Measurements from ENCODE around the gene RPL22L1.

DNA sequence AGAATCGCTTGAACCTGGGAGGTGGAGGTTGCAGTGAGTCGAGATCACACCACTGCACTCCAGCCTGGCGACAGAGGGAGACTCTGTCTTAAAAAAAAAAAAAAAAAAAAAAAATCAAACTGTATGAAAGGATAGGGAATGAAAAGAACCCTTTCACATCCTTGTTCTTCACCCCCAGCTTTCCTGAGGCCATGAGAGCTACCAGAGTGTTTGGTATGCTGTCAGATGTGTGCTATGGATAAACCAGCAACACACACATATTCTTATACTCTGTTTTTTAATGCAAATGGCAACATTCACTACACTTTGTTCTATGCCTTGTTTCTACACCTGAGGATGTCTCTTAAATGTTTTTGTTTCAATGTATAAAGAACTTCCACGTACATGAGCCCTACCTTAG is 33.5 kb downstream of the RPL22L1 start:
- TF ChIP-seq, protein P1, sequence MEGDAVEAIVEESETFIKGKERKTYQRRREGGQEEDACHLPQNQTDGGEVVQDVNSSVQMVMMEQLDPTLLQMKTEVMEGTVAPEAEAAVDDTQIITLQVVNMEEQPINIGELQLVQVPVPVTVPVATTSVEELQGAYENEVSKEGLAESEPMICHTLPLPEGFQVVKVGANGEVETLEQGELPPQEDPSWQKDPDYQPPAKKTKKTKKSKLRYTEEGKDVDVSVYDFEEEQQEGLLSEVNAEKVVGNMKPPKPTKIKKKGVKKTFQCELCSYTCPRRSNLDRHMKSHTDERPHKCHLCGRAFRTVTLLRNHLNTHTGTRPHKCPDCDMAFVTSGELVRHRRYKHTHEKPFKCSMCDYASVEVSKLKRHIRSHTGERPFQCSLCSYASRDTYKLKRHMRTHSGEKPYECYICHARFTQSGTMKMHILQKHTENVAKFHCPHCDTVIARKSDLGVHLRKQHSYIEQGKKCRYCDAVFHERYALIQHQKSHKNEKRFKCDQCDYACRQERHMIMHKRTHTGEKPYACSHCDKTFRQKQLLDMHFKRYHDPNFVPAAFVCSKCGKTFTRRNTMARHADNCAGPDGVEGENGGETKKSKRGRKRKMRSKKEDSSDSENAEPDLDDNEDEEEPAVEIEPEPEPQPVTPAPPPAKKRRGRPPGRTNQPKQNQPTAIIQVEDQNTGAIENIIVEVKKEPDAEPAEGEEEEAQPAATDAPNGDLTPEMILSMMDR (IDR thresholded peaks at IDR 0.05; ENCODE audit: poor library complexity), result no peak
- TF ChIP-seq EZH2 (IDR thresholded peaks at IDR 0.05; ENCODE audit: borderline replicate concordance), result no peak
